PC-9 (cell line): ENCODE measurements around the gene IFT81. TPM values are rescaled to one million over a fixed set of nuclear protein-coding genes. Genes with fewer than 3 reads are reported as not detected.

Experiments used
- BruUV-seq: library from RNA; stranded (reverse); fragments of 400-500 nt; replicated peaks from 2 replicates; lab custom pipeline; 2021; lab: Mats Ljungman, UMichigan
- CTCF ChIA-PET: fragments of 300-600 bp; sonication (Branson Sonifier 250); formaldehyde crosslinking; loops from one replicate; lab custom pipeline; 2022; ENCODE audit warnings: antibody characterized with exemption; lab: Charles Lee
- POLR2A ChIA-PET: fragments of 300-600 bp; sonication (Branson Sonifier 250); formaldehyde crosslinking; loops from one replicate; lab custom pipeline; 2022; ENCODE audit warnings: antibody characterized with exemption; ENCODE audit not compliant: unreplicated experiment; lab: Charles Lee
- DNase-seq, 2 experiments: peaks; one replicate each; pipeline versions ENCODE4 v3.0.0 to v3.0.0-alpha.2; 2015 to 2022; ENCODE audit warnings: mixed read lengths in 1 of 2
- H2AFZ ChIP-seq: fragments of 200-600 bp; sonication (generic); 2 replicates; pipeline ENCODE4 v1.8.1; 2017; ENCODE audit warnings: antibody characterized with exemption
- H3F3A ChIP-seq: fragments of 200-600 bp; sonication (generic); 2 replicates; pipeline ENCODE4 v1.8.1; 2017; ENCODE audit warnings: antibody characterized with exemption, mild to moderate bottlenecking, low read depth; ENCODE audit not compliant: insufficient read depth
- H3K27ac ChIP-seq: fragments of 200-600 bp; sonication (generic); 2 replicates; pipeline ENCODE4 v1.6.1; 2016; ENCODE audit warnings: mixed run types
- H3K27me3 ChIP-seq: fragments of 200-600 bp; sonication (generic); 2 replicates; pipeline ENCODE4 v1.6.1; 2016; ENCODE audit warnings: low read depth, mixed run types; ENCODE audit not compliant: insufficient read depth
- H3K36me3 ChIP-seq: fragments of 200-600 bp; sonication (generic); 2 replicates; pipeline ENCODE4 v1.6.1; 2016; ENCODE audit warnings: low read depth, mixed run types
- H3K4me1 ChIP-seq: fragments of 200-600 bp; sonication (generic); replicated peaks from 2 replicates; pipeline ENCODE4 v1.6.1; 2016; ENCODE audit warnings: mixed run types; ENCODE audit not compliant: insufficient read depth
- H3K4me2 ChIP-seq: fragments of 200-600 bp; sonication (generic); 2 replicates; pipeline ENCODE4 v1.6.1; 2017; ENCODE audit warnings: mixed run types
- H3K4me3 ChIP-seq: fragments of 200-600 bp; sonication (generic); 2 replicates; pipeline ENCODE4 v1.6.1; 2016; ENCODE audit warnings: mixed run types
- H3K79me2 ChIP-seq: fragments of 200-600 bp; sonication (generic); 2 replicates; pipeline ENCODE4 v1.6.1; 2017; ENCODE audit warnings: low read depth, mixed run types
- H3K9me2 ChIP-seq: fragments of 200-600 bp; sonication (generic); 2 replicates; pipeline ENCODE4 v1.8.1; 2017; ENCODE audit warnings: mild to moderate bottlenecking; ENCODE audit not compliant: insufficient read depth
- H3K9me3 ChIP-seq: fragments of 200-600 bp; sonication (generic); 2 replicates; pipeline ENCODE4 v1.8.1; 2016; ENCODE audit warnings: low read depth; ENCODE audit not compliant: insufficient read depth
- H4K20me1 ChIP-seq: fragments of 200-600 bp; sonication (generic); 2 replicates; pipeline ENCODE4 v1.8.1; 2017; ENCODE audit not compliant: insufficient read depth
- EZH2 ChIP-seq: fragments of 200-600 bp; sonication (generic); IDR thresholded peaks from 2 replicates; pipeline ENCODE4 v1.8.0; 2017; ENCODE audit warnings: antibody characterized with exemption, low read depth
- intact Hi-C: fragments of 100-400 bp; cut with micrococcal nuclease; formaldehyde crosslinking; loops from one replicate; pipeline ENCODE4 v1.10.0; 2022; ENCODE audit not compliant: unreplicated experiment
- total RNA-seq: library from RNA; stranded (reverse); gene quantifications from 2 replicates; pipeline ENCODE4 v1.2.3, GENCODE V29; 2021
- TF ChIP-seq, protein P1 (sequence below): fragments of 200-600 bp; sonication (generic); conservative IDR thresholded peaks from 2 replicates; pipeline ENCODE4 v1.6.1; 2017; ENCODE audit warnings: mixed run types, antibody characterized with exemption, mild to moderate bottlenecking, moderate library complexity

Gene IFT81
- total RNA-seq, 1 experiment from 2014 or later: 19.3 TPM

- CTCF ChIA-PET: no interaction called here
- Histone ChIP-seq H3K9me3 (no peaks in the 10 kb centered on the region), H3K4me1 (peaks cover 13% of the 10 kb centered on the region)
Measured at GRCh38 chr12:110235383-110235782, 111.2 kb downstream of the IFT81 start.

DNA sequence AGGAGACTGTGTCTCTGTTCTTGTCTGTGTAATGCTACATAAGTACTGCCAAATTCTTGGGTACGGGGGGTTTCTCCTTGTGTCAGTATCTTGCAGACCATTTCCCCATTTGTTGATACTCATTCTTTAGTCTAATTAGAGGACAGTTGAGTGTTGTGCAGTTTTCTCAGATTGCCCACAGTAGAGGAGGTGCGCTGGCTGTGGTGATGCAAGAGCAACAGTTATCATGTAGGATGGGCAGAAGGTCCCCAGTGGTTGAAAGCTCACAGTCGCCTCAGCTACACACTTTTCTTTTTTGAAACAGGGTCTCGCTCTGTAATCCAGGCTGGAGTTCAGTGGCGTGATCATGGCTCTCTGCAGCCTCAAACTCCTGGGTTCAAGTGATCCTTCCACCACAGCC is 119.1 kb downstream of the IFT81 start:
- Histone ChIP-seq H3K9me2 (no peaks in the 10 kb centered on the region), H3K4me3 (no peak overlapping the region), H3K4me2 (no peak overlapping the region), H3K4me1 (peaks cover 31% of the 10 kb centered on the region), H3K9me3 (no peaks in the 10 kb centered on the region), H3K79me2 (no peaks in the 10 kb centered on the region), H2AFZ (no peak overlapping the region), H4K20me1 (no peaks in the 10 kb centered on the region), H3K27ac (no peak overlapping the region), H3K27me3 (no peaks in the 10 kb centered on the region), H3F3A (peaks cover 25% of the 10 kb centered on the region), H3K36me3 (no peaks in the 10 kb centered on the region)
- ChIA-PET POLR2A (no interaction called here), CTCF (no interaction called here)
- DNase-seq: no peak
- intact Hi-C loops: no loop called here
- no TSS peak for BruUV-seq
- no peak for TF ChIP-seq EZH2
- TF ChIP-seq, protein P1, sequence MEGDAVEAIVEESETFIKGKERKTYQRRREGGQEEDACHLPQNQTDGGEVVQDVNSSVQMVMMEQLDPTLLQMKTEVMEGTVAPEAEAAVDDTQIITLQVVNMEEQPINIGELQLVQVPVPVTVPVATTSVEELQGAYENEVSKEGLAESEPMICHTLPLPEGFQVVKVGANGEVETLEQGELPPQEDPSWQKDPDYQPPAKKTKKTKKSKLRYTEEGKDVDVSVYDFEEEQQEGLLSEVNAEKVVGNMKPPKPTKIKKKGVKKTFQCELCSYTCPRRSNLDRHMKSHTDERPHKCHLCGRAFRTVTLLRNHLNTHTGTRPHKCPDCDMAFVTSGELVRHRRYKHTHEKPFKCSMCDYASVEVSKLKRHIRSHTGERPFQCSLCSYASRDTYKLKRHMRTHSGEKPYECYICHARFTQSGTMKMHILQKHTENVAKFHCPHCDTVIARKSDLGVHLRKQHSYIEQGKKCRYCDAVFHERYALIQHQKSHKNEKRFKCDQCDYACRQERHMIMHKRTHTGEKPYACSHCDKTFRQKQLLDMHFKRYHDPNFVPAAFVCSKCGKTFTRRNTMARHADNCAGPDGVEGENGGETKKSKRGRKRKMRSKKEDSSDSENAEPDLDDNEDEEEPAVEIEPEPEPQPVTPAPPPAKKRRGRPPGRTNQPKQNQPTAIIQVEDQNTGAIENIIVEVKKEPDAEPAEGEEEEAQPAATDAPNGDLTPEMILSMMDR: no peak

More at GRCh38 chr12:110235383-110235782, 111.2 kb downstream of the IFT81 start:
- no peak for TF ChIP-seq EZH2
- TF ChIP-seq, protein P1: no peak
- Histone ChIP-seq H3K27ac (peak overlapping the region; percentile 37), H3K4me2 (no peak overlapping the region), H3K79me2 (no peaks in the 10 kb centered on the region), H2AFZ (no peak overlapping the region), H3K36me3 (no peaks in the 10 kb centered on the region), H3K27me3 (no peaks in the 10 kb centered on the region), H3K9me2 (no peaks in the 10 kb centered on the region), H3F3A (peaks cover 4% of the 10 kb centered on the region; the same call in 1 of the 2 replicates), H4K20me1 (no peaks in the 10 kb centered on the region), H3K4me3 (no peak overlapping the region)
- POLR2A ChIA-PET: no interaction called here
- DNase-seq: no peak
- no TSS peak for BruUV-seq
- intact Hi-C loops: no loop called here

DNA sequence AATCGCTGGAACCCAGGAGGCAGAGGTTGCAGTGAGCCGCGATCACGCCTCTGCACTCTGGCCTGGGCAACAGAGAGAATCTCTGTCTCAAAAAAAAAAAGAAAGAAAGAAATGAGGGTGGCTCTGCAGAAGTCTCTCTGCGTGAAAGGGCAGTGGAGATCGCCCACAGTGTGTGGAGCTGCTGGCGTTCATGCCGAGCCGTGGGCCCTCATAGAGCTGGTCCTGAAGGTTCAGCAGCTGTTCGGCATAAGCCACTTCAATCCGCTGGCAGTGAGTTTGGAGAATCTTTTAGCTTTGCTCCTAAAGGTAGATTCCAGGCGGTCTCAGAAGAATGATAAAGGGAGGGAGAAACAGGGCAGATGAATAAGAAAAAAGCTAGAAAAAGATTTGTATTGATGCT is 120.2 kb downstream of the IFT81 start:
- H3K79me2 ChIP-seq: no peaks in the 10 kb centered on the region
- BruUV-seq: no TSS peak
- H3K4me1 ChIP-seq: peaks cover 42% of the 10 kb centered on the region
- DNase-seq: no peak
- intact Hi-C loops: no loop called here
- no peaks in the 10 kb centered on the region for H3K9me3 ChIP-seq
- H3K9me2 ChIP-seq: no peaks in the 10 kb centered on the region
- H3K27me3 ChIP-seq: no peaks in the 10 kb centered on the region
- no peak overlapping the region for H3K4me3 ChIP-seq
- TF ChIP-seq, protein P1: no peak
- TF ChIP-seq EZH2: no peak
- H3K36me3 ChIP-seq: no peaks in the 10 kb centered on the region
- no peak overlapping the region for H3K4me2 ChIP-seq
- POLR2A ChIA-PET: no interaction called here
- no peak overlapping the region for H2AFZ ChIP-seq
- no peak overlapping the region for H3K27ac ChIP-seq
- H4K20me1 ChIP-seq: no peaks in the 10 kb centered on the region
- peaks cover 36% of the 10 kb centered on the region for H3F3A ChIP-seq
- CTCF ChIA-PET: no interaction called here
